Measurements from ENCODE around the gene ZNF319. TPM values are rescaled to one million over a fixed set of nuclear protein-coding genes. Genes with fewer than 3 reads are reported as not detected.

The ZNF319 gene
- total and polyA plus RNA-seq, 2 experiments from 2014 or later: 1.7 to 10.0 TPM

- Mint-ChIP-seq H3K27ac (peak overlapping the region; percentile 60), H3K9me3 (no peaks in the 10 kb centered on the region), H3K27me3 (ENCODE audit: insufficient read depth, low read depth, poor library complexity) (peaks cover 14% of the 10 kb centered on the region), H3K4me1 (peaks cover 52% of the 10 kb centered on the region), H3K36me3 (ENCODE audit: low read depth) (peaks cover 9% of the 10 kb centered on the region; the same call in 2 of the 3 replicates), H3K4me3 (peak overlapping the region; percentile 76)
- Histone ChIP-seq H3K27ac (ENCODE audit: low read depth) (peak overlapping the region; percentile 79), H2AFZ (no peak overlapping the region), H3K27me3 (ENCODE audit: insufficient read depth) (peaks cover 5% of the 10 kb centered on the region; the same call in 1 of the 2 replicates), H3K4me1 (ENCODE audit: insufficient read depth) (peaks cover 40% of the 10 kb centered on the region), H3K9me2 (ENCODE audit: insufficient read depth) (no peaks in the 10 kb centered on the region), H4K20me1 (replicated peaks; ENCODE audit: insufficient read depth) (peaks cover 2% of the 10 kb centered on the region; the same call in 1 of the 2 replicates), H3K4me2 (peak overlapping the region; percentile 94), H3K36me3 (ENCODE audit: insufficient read depth) (no peaks in the 10 kb centered on the region), H3F3A (replicated peaks; ENCODE audit: low read depth) (peaks cover 9% of the 10 kb centered on the region; the same call in 1 of the 2 replicates), H3K4me3 (peak overlapping the region; percentile 96), H3K79me2 (replicated peaks; ENCODE audit: insufficient read depth) (peaks cover 39% of the 10 kb centered on the region)
- no peak for TF ChIP-seq JUNB (IDR thresholded peaks at IDR 0.05; ENCODE audit: unreplicated experiment)
- TF ChIP-seq REST (IDR thresholded peaks at IDR 0.05; ENCODE audit: unreplicated experiment): no peak
- no peak for DNase-seq (ENCODE audit: low spot score)
- ATAC-seq: no peak
These were observed 27.5 kb upstream of the ZNF319 start for GRCh38 chr16:58027916-58028455.

GRCh38 chr16:58027161-58027915 is 26.9 kb upstream of the ZNF319 start:
- Histone ChIP-seq H3K9me2 (ENCODE audit: insufficient read depth) (no peaks in the 10 kb centered on the region), H3F3A (replicated peaks; ENCODE audit: low read depth) (peaks cover 9% of the 10 kb centered on the region; the same call in 1 of the 2 replicates), H2AFZ (no peak overlapping the region), H3K36me3 (ENCODE audit: insufficient read depth) (no peaks in the 10 kb centered on the region; the same call in 1 of the 2 replicates), H3K4me3 (peak overlapping the region; percentile 96), H3K4me1 (ENCODE audit: insufficient read depth) (peaks cover 47% of the 10 kb centered on the region), H4K20me1 (replicated peaks; ENCODE audit: insufficient read depth) (peaks cover 2% of the 10 kb centered on the region; the same call in 1 of the 2 replicates), H3K79me2 (replicated peaks; ENCODE audit: insufficient read depth) (peaks cover 39% of the 10 kb centered on the region), H3K4me2 (peak overlapping the region; percentile 94), H3K27me3 (ENCODE audit: insufficient read depth) (peaks cover 5% of the 10 kb centered on the region; the same call in 1 of the 2 replicates), H3K27ac (ENCODE audit: low read depth) (peak overlapping the region; percentile 79; the same call in 1 of the 2 replicates)
- peaks cover 57% of the 10 kb centered on the region for H3K4me1 Mint-ChIP-seq
- peaks cover 9% of the 10 kb centered on the region; the same call in 2 of the 3 replicates for H3K36me3 Mint-ChIP-seq (ENCODE audit: low read depth)
- DNase-seq (ENCODE audit: low spot score) (peak; percentile 88), ATAC-seq (peak; percentile 49)
- H3K9me3 Mint-ChIP-seq: no peaks in the 10 kb centered on the region
- no peak overlapping the region for H3K27ac Mint-ChIP-seq
- H3K27me3 Mint-ChIP-seq (ENCODE audit: insufficient read depth, low read depth, poor library complexity): peaks cover 14% of the 10 kb centered on the region
- peak overlapping the region; percentile 76 for H3K4me3 Mint-ChIP-seq
- no peak for TF ChIP-seq ZNF114 (CRISPR knock-in tag; IDR thresholded peaks at IDR 0.05)
- TF ChIP-seq ZNF462 (CRISPR knock-in tag; IDR thresholded peaks at IDR 0.05): no peak
- no peak for TF ChIP-seq NANOG (IDR thresholded peaks at IDR 0.05; ENCODE audit: borderline replicate concordance)
- no peak for TF ChIP-seq REST (IDR thresholded peaks at IDR 0.05; ENCODE audit: unreplicated experiment)
